HG02840 (cell line): Measurements from ENCODE around the gene CFAP99.
"Not testable (repeated sequence)": the region's sequence is repeated elsewhere in the genome, so short reads cannot be mapped to it uniquely, and the experiment has no call there.

Experiments
- ATAC-seq: cut with Tn5 transposase; IDR thresholded peaks from one replicate; pipeline ENCODE4 v1.9.1; 2021; ENCODE audit warnings: mild to moderate bottlenecking, moderate library complexity, moderate number of reproducible peaks; ENCODE audit not compliant: unreplicated experiment, low FRiP score

Gene CFAP99

DNA sequence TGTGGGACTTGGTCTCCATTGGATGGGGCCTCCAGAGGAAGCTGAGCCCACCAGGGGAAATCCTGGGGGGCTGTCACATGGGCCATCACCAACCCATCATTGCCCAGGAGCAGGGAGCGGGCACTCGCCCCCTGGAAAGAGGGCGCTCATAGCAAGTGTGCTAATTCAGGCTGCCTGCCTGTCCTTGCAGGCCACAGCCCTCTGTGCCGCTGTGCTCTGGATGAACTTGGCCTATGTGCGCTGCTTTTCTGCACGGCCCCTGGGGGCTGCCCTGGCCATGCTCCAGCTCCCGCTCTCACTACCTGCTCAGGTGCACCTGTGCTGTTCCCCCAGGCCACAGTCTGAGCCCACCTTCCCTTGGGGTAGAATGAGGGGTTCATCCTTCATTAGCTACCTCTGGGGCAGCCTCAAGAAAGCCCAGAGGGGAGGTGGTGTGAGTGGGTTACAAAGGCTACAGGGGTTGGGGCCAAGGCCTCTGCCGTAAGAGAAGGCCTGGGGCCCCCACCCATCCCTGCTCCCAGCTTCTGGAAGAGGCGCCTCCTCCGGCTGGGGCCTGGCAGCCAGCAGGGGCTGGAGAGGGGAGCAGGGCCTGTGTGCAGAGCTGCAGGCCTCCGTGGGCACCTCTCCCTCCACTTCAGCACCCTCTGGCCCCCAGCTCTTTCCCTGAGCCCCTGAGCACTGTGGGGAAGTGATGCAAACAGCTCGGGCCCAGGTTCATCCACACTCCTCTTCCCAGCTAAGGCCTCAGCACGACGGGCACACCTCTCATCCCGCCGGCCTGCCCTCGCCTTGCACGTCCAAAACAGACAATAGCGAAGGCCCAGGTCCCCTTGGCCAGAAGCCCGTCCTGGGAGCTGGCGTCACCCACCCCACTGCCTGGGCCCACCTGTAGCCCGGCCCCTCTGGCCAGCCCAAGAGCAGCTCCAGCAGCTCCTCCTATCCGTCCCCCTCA is 8.9 kb downstream of the CFAP99 start:
- ATAC-seq: no peak

DNA sequence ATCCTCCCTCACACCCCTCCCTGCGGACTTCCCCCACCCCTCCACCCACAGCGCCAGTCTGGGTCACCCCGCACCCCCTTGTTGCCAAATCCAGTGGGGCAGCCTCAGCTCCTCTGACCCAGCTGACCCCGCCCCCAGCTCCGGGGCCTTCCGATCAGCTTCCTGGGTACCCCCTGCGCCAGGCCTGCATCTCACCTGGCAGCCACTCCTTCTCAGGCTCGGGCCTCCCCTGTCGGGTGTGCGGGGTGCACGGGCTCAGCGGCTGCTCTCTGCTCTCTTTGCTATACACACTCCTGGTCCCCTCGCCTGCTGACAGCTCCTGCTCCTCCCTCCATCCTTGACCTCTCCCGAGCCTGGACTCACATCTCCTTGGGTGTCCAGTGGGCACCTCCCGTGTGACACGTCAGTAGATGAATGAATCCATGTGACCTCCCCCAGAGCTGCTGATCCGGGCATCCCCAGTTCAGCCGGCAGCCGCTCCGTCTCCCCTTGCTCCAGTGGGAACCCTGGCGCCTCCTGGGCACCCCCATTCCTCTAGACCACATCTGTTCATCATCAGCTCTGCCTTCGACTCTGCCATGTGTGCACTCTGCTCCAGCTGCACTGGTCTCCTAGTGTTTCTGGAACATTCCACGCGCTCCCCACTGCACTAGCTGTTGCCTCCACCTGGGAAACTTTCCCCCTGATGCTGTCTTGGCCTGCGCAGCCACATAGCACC is 9.9 kb downstream of the CFAP99 start:
- no peak for ATAC-seq

DNA sequence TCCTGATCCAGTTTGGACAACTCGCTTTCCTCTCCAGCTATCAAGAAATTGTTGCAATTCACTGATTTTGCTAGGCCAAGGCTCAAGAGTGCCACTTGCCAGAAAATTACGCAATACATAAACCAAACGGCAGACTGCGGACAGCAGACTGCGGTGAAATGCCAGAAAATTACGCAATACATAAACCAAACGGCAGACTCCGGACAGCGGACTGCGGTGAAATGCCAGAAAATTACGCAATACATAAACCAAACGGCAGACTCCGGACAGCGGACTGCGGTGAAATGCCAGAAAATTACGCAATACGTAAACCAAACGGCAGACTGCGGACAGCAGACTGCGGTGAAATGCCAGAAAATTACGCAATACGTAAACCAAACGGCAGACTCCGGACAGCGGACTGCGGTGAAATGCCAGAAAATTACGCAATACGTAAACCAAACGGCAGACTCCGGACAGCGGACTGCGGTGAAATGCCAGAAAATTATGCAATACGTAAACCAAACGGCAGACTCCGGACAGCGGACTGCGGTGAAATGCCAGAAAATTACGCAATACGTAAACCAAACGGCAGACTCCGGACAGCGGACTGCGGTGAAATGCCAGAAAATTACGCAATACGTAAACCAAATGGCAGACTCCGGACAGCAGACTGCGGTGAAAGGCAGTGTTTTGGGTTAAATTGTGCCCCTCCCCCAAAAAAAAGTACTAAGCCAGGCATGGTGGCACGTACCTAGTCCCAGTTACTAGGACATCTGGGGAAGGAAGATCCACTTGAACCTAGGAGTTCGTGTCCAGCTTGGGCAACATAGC is 11.4 kb downstream of the CFAP99 start:
- ATAC-seq: not testable (repeated sequence)

DNA sequence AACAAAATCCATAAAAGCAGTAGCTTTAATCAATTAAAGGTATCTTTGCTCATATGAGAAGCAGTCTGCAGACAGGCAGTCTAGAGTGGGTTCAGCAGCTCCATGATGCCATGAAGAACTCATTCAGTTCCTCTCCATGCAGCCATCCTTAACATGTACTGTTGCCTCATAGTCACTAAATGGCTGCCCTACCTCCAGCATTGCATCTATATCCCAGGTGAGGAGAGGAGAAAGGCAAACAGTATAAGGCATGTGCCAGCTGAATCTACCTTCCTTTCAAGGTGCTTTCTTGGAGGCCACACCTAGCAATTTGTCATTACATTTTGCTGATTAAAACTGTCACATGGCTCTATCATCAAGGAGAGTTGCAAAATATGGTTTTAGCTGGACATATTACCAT is 13.2 kb downstream of the CFAP99 start:
- ATAC-seq: no peak

DNA sequence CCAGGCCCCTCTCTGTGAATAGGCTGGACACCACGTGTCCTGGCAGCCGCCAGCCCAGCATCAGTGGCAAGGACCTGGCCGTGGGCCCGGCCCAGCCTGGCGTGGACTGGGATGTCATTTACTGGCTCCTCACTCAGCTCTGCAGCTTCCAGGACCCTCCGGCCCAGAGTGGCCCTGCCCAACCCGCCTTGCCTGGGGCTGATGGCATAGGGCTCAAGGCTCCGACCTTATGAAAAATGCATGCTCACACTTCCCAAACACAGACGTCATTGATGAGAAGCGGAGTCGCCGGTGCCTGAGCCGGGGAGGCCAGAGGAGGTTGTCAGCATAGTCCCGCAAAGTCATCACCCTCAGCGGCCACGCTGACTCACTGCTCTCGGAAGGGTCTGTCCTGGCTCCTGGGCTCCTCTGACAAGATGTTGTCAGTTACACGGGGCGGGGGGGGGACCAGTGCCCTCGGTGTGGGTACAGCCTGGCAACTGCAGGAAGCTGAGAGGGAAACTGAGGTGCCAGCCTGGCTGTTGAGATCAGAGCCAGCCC is 14.3 kb downstream of the CFAP99 start:
- no peak for ATAC-seq

DNA sequence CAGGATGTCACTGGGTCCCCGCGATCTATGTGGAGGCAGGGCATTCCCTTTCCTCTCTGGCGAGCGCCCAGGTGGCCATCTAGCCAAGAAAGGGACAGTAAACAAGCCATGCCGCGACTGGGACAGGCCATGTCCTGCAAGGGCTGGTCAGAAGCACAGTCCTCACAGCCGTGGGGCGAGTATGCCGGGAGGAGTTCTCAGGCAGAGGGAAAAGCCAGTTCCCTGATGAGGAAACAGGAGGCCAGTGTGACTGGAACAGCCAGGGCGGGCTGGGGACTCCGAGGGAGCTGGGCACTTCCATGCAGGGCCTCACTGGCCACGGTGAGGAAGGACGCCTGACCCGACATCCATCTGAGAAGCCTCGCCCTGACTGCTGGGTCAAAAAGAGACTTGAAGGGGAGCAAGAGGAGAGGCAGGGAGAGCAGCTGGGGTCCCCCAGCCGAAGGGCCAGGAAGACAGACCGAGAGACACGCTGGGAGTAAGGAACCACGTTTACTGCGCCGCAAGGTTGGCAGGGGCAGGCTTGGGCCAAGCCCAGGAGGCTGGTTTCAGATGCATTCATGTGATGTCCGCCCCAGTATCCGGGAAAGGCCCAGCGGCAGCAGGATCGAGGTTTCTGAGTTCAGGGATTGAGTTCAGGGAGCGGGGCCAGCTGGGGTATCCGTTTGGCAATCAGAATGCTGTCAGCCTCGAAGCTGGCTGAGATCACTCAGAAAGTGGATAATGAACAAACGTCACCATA is 15.0 kb downstream of the CFAP99 start:
- ATAC-seq: no peak

DNA sequence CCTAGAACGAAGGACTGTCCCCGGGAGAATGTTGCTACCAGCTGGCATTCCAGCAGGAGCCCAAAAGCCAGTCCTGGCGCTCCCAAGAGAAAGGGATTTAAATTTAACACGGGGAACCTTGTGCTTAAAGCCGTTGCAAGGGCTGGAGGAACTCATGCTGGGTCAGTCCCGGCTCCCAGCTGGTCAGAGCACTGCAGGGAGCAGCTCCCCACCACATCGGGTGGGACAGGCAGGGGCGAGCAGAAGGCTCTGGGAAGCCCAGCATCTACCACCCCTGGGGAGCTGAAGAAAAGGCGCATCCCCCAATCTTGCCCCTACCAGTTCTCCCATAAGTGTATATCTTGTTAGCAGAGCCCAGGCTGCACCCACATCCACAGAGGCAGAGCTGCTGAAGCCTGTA is 15.7 kb downstream of the CFAP99 start:
- no peak for ATAC-seq

DNA sequence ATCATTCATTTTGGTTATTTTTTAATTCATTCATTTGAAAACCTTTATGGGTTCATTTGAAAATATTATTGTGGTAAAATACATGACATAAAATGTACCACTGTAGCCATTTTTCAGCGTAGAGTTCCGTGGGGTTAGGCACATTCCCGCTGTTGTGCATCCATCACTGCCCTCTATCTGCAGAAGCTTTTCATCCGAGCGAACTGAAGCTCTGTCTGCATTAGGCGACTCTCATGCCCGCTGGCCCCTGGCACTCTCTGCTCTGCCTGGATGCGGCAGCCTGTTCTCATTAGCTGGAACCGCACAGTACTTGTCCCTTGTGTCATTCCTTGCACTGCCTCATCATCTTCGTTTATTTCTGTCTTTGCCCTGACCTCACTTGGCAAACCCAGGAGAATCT is 17.5 kb downstream of the CFAP99 start:
- ATAC-seq: no peak

DNA sequence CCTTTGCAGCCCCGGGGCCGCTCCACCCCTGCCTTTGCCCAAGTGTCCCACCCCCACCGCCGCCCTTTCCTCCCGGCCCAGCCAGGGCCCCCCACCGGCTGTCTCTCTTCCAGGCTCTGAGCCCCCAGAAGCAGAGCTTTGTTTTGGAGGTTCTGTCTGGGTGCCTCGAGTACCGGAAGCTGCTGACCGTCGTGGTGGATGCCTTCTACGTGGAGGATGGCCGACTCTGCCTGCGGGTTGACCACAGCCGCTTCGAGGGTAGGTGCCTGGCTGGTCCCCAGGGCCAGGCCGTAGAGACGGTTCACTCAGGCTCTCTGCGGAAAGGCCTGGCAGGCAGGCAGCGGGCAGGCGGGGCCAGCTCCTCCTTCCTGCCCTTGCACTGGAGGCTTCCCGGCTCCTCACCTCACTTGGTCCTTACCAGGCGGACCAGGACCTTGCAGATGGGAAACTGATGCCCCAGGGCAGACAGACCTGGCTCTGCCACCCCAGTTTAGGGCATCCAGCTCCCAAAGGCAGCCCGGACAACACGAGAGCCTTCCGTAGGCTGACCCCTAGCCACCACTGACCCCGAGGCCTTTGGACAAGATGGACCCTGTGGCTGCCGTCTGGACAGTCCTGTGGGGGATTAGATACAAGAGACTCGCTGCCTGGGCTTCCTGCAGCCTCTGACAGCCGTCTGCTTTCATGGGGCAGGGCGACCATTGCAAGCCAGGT is 18.2 kb downstream of the CFAP99 start:
- ATAC-seq: no peak

DNA sequence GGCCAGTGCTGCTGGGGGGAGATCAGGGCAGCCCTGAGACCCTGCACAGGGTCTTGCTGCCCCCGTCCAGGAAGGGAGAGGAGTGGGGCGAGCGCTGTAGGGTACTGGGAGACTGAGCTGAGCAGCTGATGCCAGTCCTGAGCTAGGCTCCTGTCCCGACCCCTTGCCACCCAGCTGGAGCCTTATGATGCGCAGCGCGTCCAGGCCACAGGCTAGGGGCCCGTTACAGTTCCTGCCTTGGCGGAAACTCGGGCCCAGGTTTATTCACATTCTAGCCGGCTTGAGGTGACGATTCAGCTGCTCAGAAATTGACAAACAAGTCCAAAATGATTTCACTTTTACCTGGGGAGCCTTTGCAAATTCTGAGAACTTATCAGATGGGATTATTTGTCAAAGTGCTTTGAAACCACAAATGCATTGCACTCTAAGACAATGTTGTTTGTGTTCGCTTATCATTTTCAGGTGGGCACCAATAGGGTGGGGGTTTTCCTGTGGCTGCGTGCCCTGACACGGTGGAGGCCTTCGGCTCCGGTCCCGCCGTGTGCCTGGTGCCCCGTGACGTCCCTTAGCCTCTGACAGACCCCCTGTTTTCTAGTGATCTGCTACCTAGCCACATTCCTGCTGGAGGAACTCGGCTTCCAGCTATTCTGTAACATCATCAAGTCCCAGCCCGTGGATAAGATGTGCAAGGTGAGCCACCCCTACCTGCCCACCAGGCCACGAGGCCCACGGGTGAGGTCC is 18.9 kb downstream of the CFAP99 start:
- no peak for ATAC-seq

DNA sequence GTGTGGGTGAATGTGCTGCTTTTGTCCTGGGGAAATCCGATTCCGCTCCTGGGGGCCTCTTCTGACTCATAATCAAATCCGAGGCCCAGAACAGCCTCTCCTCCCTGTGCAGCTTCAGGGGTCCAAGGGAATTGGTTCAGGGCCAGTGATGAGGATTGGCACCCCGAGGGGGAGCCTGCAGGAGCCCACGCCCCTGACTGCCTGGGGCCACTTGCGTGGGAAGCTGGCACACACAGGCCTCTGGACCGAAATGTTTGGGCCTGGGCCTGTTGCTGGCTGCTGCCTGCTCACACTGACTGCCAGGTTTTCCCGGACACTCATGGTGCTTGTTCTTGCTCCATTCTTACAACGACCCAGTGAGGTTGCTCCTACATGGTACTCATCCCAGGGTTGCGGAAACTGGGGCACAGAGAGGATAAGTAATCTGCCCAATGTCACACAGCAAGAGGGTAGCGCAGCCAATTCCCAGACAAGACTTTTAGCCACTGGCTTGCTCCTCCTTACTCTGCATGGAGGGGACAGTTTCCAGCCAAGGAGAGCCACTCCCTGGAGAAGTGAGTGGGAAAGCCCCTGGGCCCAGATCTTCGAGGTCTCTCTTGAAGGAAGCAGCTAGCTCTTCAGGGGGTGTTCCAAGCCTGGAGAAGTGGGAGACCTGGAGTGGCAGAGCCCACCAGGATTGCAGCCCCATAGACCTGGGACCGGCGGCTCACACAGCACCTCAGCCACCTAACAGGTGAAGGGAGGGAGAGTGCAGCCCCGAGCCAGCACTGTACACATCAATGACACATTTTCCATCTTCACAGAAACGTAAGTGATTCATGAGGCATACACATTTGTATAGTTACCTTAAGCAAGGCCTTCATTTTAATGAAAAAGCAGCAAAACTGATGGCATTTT is 20.3 kb downstream of the CFAP99 start:
- no peak for ATAC-seq

DNA sequence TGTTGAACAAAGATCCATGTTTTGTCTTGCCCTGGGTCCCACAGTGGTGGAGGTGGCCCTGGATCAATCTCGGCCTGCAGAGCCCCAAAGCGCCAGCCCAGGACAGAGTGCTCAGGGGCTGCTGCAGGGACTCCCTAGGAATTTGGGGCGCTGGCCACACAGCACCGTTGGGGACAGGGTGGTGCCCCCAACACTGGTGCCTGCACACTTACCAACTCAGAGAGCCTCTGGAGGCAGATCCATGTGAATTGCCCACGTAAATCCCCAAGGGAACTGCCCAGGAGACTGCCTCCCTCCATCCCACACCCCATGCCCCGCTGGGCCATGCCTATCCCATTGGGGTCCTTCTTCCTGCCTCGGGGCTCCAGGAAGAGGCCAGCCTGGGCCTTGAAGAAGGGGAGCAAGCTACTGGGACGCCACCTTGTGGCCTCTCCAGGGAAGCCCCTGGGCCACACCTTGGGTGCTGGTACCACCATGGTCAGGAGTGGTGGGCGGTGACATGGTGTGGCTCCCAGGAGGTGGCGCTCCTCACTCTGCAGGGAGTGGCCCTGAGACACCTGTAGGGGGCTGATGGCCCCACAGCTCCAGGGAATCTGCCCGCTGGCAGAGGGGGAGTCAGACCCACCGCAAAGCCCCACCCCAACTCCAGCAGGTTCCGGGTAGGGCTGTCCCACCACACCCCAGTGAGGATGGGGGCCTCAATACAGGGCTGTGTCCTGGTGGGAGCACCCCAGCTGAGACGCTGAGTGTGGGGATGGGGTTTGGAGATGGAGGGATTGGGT is 22.8 kb downstream of the CFAP99 start:
- ATAC-seq: no peak

DNA sequence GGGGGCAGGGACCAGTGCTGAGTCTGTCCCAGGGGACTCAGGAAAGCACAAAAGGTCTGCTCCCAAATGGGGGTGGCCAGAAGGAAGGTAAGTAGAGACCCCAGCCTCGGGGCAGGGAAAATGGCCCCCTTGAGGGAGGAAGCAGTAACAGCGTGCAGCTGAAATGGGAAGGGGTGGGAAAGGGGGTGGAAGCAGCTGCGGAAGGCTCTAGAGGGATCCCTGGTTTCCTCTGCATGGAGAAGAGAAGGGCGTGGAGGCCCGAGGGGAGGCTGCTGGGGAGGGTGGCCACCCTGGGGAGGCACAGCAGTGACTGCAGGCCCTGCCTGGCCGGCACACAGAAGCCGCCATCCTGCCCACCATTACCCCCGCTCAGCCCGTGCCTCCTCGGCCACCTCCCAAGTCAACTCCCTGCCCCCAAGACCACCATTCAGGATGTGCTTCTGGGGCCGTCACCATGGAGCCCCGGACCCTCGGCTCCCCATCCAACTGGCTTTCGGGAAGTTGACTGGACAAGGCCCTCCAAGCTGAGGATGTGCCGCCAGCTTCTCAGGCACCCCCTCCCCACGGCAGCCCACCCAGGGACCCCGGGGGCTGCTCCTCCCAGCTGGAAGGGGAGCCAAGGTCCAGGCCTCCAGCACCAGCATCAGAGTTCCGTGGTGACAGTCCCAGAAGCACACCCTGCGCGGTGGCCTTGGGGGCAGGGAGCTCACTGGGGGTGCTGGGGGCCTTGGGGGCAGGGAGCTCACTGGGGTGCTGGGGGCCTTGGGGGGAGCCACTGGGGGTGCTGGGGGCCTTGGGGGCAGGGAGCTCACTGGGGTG is 23.6 kb downstream of the CFAP99 start:
- ATAC-seq: no peak

DNA sequence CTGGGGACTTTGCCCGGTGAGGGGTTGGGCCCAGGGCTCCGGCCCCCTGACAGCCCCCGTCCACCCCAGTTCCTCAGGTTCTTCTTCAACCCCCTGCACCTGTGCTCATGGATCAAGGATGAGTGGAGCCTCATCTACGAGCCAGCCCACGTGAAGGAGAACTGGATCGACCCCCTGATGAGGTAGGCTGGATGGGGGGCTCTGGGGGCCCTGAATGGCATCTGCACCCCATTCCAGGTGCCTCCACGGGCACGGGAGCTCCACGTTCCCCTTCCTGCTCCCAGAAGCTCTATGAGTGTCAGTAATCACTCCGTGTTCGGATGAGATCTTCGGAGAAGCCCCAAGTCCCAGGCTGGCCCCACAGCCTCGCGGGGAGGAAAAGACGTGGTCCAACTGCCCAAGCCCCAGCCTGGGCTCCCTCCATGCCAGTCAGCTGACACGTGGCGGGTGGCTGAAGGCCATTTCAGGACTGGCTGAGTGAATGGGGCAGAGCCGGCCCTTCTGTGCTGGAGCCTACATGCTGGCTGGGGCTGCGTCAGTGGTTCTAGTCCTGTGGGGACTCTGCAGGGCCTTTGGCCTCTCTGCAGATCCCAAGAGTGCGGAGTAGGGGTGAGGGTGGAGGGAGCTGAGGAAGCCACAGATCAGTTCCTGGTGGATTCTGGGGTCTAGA is 24.4 kb downstream of the CFAP99 start:
- ATAC-seq: no peak

DNA sequence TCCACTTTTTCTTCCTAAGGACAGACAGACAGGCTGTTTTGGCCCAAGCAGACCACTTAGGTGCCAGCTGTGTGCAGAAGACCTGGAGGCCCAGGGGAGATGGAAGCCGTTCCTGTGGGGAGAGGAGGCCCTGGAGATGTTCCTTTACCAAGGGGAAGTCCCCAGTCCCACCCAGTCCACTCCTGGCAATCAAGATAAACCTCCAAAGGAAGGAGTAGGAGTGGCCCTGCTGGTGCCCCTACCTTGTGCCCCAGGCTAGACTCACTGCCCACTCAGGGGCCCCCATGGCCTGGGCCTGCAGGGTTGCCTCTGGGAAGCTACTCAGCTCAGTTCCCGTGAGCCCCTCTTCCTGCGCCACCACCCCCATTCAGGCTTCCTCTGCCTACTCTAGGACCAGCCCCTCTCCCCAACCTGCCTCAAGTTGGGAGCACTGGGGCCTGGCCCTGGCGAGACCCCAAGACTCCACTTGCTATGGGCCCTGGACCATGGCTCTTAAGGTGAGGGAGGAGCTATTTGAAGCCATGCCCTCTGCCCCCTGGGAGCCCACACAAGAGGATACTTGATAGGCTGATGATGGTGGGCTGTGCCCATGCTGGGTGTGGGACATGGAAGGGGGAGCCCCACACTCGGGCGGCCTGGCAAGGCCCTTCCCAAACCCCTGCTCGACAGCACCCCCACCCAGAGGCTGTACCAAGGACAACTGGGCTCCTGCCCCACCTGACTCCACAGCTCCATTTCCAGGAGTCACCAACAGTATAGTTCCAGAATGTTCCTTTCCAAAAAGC is 25.4 kb downstream of the CFAP99 start:
- no peak for ATAC-seq
